UCSD-AML1 (cell line): ENCODE results near the gene RXRB.
A peak's percentile ranks its signal among the peaks of the same experiment; 100 is the strongest.

ENCODE experiments used
- DNase-seq: peaks from one replicate; lab custom pipeline; 2025; ENCODE audit not compliant: unreplicated experiment; lab: John Stamatoyannopoulos, UW

Gene RXRB

DNA sequence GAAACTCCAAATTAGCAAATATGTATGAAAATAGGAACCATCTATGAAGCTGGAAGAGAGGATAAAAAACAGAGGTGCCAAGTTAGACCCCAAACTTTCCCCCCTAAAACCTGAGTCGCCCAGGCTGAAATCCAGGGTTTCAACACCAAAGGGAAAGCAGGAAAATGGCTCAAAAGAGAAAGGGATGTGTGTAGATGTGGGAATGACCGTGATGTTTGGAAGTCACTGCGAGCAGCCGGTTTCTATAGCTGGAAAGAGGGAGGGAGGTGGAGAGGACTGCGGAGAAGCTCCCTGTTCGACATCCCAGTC lies 12.3 kb upstream of the RXRB start:
- DNase-seq, result no peak

- no peak for DNase-seq
Measured at GRCh38 chr6:33211666-33212422, 11.4 kb upstream of the RXRB start.

DNA sequence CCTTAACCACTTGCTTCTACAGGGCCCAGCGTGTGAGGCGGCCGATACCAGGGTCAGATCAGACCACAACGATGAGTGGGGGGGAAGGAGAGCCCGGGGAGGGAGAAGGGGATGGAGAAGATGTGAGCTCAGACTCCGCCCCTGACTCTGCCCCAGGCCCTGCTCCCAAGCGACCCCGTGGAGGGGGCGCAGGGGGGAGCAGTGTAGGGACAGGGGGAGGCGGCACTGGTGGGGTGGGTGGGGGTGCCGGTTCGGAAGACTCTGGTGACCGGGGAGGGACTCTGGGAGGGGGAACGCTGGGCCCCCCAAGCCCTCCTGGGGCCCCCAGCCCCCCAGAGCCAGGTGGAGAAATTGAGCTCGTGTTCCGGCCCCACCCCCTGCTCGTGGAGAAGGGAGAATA lies 10.7 kb upstream of the RXRB start:
- no peak for DNase-seq

- no peak for DNase-seq
Measured at GRCh38 chr6:33209856-33210255, 9.4 kb upstream of the RXRB start.

DNA sequence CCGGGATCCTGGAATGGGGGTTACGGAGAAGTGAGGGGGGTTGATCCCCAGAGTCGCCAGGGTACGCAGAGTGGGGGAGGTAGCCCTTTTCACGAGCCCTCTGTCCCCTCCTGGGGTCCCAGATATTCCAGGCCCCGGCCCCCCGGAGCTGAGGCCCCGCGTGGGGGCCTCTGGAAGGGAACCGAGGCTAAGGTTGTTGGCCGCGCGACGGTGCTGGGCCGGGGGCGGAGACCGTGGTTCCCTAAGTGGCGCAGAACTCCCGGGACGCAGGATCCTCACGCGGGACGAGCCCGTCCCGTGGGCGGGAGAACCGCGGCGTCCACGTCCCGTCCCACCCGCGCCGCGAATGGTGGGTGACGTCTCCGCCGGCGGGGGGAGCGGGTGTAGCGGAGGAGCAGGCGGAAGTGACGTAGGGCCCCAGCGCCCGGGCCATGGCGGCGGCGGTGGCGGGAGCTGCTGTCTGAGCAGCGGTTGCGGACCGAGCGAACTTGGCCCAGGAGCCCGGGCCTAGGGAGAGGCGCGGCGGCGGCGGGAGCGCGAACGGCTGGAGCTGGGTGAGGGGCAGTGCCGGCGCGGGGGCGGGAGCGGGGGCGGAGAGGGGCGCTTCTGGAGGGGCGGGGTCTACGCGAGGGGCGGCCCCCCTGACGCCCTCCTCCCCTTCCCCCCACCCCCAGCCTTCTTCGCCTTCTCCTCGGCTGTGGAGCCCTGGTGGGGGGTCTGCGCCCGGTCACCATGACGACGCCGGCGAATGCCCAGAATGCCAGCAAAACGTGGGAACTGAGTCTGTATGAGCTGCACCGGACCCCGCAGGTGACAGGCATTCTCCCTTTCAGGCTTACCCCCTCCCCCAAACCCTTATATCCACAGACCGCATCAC lies 7.9 kb upstream of the RXRB start, which contains the start of gene RING1:
TSS of gene RING1 (plus strand) at position 410 of the 877 bp plus-strand sequence. CDS start at position 733, 323 bp downstream.
- DNase-seq, result peak; percentile 88

- peak; percentile 52 for DNase-seq
Measured at GRCh38 chr6:33207552-33208090, 7.2 kb upstream of the RXRB start.

DNA sequence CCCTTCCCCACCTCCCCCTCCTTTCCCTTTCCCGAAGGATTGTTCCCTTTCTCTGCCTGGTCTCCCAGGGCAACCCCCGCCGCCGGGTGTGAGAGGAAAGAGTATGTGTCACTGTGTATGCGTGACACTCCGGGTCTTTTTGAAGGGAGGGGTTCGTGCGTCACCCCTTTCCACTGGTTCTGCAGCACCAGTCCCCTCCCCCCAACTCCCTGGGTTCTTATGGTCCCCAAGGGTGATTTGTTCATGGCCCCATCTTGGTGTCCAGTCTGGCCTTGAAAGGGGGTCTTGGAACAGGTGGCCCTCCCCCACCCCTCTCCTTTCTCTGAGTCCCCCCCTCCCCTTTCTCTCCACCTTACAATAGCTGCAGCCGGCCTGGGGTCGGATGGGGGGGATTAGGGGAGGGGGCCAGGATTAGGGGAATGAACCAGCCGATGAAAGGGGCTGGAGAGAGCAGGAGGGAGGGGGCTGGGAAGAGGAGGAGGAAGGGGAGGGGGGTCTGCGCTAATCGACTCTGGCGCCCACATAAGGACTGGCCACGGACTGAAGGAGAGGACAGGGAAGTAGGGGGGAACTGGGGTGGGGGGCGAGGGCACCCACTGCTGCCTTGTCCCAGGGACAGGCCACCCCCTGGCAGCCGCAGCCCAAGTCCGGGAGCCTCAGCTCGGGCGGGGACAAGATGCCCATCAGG lies 6.5 kb upstream of the RXRB start:
- no peak for DNase-seq

- DNase-seq, result no peak
Measured at GRCh38 chr6:33206027-33206863, 5.8 kb upstream of the RXRB start.

GRCh38 chr6:33205191-33206026 lies 4.9 kb upstream of the RXRB start:
- no peak for DNase-seq

GRCh38 chr6:33204415-33205190 lies 4.1 kb upstream of the RXRB start, which contains the start of gene HSD17B8:
HSD17B8 (plus strand) TSS chr6:33204655; CDS start chr6:33204669, 14 bp downstream.
- DNase-seq, result peak; percentile 80

- no peak for DNase-seq
Measured at GRCh38 chr6:33204165-33204414, 3.6 kb upstream of the RXRB start.

DNA sequence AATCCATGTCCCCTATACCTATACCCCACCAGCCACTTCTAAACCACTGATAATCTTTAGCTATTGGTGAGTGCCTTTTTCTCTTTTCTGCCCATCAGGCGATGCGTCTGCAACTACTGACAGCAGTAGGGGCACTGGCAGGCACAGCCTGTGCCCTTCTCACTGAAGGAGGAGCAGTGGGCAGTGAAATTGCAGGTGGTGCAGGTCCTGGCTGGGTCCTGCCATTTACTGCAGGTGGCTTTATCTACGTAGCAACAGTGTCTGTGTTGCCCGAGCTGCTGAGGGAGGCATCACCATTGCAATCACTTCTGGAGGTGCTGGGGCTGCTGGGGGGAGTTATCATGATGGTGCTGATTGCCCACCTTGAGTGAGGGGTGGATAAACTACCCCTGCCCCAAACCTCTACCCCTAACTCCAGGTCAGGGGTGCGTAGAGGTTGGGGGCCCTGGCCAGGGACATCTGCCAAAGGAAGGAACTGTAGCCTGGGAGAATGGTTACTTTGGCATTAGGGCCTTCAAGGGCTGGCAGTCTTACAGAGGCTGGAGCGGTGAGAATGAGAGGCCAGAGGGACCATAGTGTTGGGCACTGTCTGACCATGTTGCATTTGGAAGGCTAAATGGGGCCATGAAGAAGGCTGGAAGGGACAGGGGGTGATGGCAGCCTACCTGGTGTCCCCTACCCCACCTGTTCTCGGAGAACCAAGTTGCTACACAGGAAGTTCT lies 3.1 kb upstream of the RXRB start:
- DNase-seq, result no peak

DNA sequence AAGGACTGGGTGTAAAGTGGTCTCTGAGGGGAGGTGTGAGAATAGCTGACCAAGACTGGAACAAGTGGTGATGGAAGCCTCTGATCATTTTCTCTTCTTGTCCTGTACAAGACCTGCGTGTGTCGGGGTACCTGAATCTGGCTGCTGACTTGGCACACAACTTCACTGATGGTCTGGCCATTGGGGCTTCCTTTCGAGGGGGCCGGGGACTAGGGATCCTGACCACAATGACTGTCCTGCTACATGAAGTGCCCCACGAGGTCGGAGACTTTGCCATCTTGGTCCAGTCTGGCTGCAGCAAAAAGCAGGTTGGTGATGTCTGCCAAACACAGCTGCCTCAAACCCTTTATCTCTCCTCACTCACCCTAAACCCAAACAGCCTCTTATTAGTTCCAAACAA lies 2.3 kb upstream of the RXRB start:
- no peak for DNase-seq

DNA sequence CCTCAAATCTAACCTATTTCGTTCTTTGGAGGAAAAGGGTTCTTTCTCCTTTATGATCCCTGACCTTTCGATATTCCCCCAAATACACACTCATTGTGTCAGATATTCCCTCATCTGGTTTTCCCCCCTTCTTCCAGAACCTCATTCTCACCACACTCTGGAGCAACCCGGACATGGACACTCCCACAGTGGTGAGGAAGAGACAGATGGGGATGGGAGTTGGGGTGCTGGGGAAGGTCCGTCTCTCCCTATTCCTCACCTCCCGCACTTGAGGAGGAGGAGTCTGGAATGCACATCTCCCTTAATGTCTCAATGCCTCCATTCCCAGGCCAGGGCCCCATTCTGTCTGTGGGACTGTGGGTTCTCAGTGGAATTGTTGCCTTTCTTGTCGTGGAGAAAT lies 1.5 kb upstream of the RXRB start:
- no peak for DNase-seq

DNA sequence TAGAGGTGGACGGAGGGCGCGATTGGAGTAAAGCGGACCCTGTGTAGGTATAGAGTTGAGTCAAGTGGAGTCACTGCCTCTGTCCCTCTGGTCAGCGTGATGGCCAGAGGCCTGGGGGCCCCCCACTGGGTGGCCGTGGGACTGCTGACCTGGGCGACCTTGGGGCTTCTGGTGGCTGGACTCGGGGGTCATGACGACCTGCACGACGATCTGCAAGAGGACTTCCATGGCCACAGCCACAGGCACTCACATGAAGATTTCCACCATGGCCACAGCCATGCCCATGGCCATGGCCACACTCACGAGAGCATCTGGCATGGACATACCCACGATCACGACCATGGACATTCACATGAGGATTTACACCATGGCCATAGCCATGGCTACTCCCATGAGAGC lies 681 bp upstream of the RXRB start:
- DNase-seq, result no peak

DNA sequence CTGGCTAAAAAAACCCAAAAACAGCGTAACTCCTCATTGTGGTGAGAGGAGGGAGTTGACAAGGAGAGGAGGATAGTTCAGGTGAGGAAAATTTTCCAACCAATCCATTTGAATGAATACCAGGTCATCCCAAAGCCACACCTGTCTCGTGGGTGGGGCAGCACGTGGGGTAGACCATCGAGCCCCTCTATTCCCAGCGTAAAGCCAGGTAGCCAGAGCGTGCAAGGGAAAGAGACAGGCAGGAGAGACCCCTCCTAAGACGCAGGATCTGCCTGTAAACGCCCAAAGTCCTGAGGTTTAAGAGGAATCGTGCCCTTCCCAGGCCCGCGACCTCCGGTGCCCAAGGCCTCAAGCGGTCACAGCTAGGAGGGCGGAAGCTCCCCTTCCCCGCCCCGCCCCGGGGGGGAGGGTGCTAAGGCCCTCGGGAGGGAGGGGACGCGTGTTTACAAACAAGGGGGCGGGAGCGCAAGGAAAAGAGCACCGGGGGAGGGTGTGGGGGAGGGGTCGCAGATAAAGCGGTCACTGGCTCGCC lies 712 bp downstream of the RXRB start:
- DNase-seq, result peak; percentile 88

DNA sequence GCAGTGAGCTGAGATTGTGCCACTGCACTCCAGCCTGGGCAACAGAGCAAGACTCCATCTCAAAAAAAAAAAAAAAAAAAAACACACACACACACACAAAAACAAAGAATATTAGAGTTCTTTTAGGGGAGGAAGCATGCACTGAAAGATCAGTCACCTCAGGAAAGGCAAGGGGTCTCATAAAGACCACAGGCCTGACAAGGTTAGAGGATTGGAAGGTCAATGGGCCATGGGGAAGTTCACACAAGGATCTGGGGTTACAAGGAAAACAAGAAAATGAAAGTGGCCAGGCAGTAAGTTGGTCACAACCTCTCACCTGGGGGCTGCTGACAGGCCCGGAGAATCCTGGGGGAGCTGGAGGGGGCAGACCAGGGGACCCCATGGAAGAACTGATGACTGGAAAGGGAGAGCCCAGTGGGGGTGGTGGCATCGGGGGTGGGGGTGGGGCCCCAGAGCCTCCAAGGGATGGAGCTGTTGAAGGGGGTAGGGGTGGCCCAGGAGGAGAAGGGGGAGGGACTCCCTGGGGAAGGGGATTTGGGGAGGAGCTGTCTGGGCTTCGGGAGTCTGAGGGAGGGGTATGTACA lies 1.5 kb downstream of the RXRB start:
- no peak for DNase-seq
